Adrenal gland (tissue), 5 donors: Measurements from ENCODE around the gene SHISA6.

Source experiments
- CTCF ChIP-seq, 6 experiments: fragments of 450-650 bp in 4 of 6; fragments of 200-600 bp in 2 of 6; sonication (generic) in 1 of 6; IDR thresholded peaks; 1 replicate in 5 of 6; 2 replicates in 1 of 6; pipeline versions ENCODE4 v1.5.1 to v1.8.0; 2016 to 2021; ENCODE audit warnings: antibody characterized with exemption in 6 of 6, mild to moderate bottlenecking in 2 of 6, moderate library complexity in 1 of 6
- POLR2A ChIP-seq, 2 donors: fragments of 450-650 bp; IDR thresholded peaks; one replicate each; pipeline ENCODE4 v1.6.1; 2017; ENCODE audit warnings: antibody characterized with exemption in 2 of 2, mild to moderate bottlenecking in 2 of 2, moderate library complexity in 1 of 2
- donor health status: DM: no; HTN: no; CAD: no.

GRCh38 chr17:11244776-11245175 lies 3.8 kb downstream of the SHISA6 start:
- TF ChIP-seq POLR2A (IDR thresholded peaks at IDR 0.05), result no peak
- TF ChIP-seq CTCF (IDR thresholded peaks at IDR 0.05), result no peak
